ENCODE data around the gene TMEM167B.

TMEM167B gene

GRCh38 chr1:109133815-109134214 lies 43.3 kb downstream of the TMEM167B start:
- no peak overlapping the region for H3K27ac ChIP-seq
- no peak for DNase-seq (ENCODE audit: low spot score)
- ChIA-PET POLR2A (ENCODE audit: low non-redundant PET) (no interaction called here), CTCF (interaction anchor here (0.6 to 1.7 kb wide), 2 partner anchors 21 to 219 kb away, joined by 4 to 6 read pairs; a partner anchor contains a TSS)
- no peak for TF ChIP-seq CTCF (conservative IDR thresholded peaks at IDR 0.05; ENCODE audit: low read depth)

GRCh38 chr1:109134423-109134822 lies 43.9 kb downstream of the TMEM167B start:
- DNase-seq (ENCODE audit: low spot score) = no peak
- POLR2A ChIA-PET (ENCODE audit: low non-redundant PET) = no interaction called here
- TF ChIP-seq CTCF (conservative IDR thresholded peaks at IDR 0.05; ENCODE audit: low read depth) = no peak
- CTCF ChIA-PET = interaction anchor here (1.7 kb wide), 1 partner anchor 22 kb away, joined by 4 read pairs; a partner anchor contains a TSS
- H3K27ac ChIP-seq = no peak overlapping the region

- POLR2A ChIA-PET (ENCODE audit: low non-redundant PET) = no interaction called here
- no peak for DNase-seq (ENCODE audit: low spot score)
- H3K27ac ChIP-seq = no peak overlapping the region
- no peak for TF ChIP-seq CTCF (conservative IDR thresholded peaks at IDR 0.05; ENCODE audit: low read depth)
- CTCF ChIA-PET = interaction anchor here (0.9 kb wide), 1 partner anchor 127 kb away, joined by 5 read pairs; no protein-coding TSS in a partner anchor
These were observed 45.4 kb downstream of the TMEM167B start for GRCh38 chr1:109135940-109136339.

GRCh38 chr1:109136766-109137165 lies 46.2 kb downstream of the TMEM167B start:
- H3K27ac ChIP-seq = no peak overlapping the region
- POLR2A ChIA-PET (ENCODE audit: low non-redundant PET) = no interaction called here
- no peak for DNase-seq (ENCODE audit: low spot score)
- CTCF ChIA-PET = no interaction called here
- TF ChIP-seq CTCF (conservative IDR thresholded peaks at IDR 0.05; ENCODE audit: low read depth) = no peak

GRCh38 chr1:109137958-109138357 lies 47.4 kb downstream of the TMEM167B start:
- ChIA-PET POLR2A (ENCODE audit: low non-redundant PET) (no interaction called here), CTCF (interaction anchor here (0.6 kb wide), 1 partner anchor 99 kb away, joined by 3 read pairs; no protein-coding TSS in a partner anchor)
- no peak for TF ChIP-seq CTCF (conservative IDR thresholded peaks at IDR 0.05; ENCODE audit: low read depth)
- DNase-seq (ENCODE audit: low spot score) = no peak
- H3K27ac ChIP-seq = no peak overlapping the region

- TF ChIP-seq CTCF (conservative IDR thresholded peaks at IDR 0.05; ENCODE audit: low read depth) = no peak
- ChIA-PET CTCF (no interaction called here), POLR2A (ENCODE audit: low non-redundant PET) (no interaction called here)
- H3K27ac ChIP-seq = no peak overlapping the region
- DNase-seq (ENCODE audit: low spot score) = no peak
These were observed 47.8 kb downstream of the TMEM167B start for GRCh38 chr1:109138358-109138757.
